ENCODE measurements around the gene STRA6.

Gene STRA6

GRCh38 chr15:74176262-74177214 is 26.0 kb downstream of the STRA6 start:
- TF ChIP-seq, protein P1, sequence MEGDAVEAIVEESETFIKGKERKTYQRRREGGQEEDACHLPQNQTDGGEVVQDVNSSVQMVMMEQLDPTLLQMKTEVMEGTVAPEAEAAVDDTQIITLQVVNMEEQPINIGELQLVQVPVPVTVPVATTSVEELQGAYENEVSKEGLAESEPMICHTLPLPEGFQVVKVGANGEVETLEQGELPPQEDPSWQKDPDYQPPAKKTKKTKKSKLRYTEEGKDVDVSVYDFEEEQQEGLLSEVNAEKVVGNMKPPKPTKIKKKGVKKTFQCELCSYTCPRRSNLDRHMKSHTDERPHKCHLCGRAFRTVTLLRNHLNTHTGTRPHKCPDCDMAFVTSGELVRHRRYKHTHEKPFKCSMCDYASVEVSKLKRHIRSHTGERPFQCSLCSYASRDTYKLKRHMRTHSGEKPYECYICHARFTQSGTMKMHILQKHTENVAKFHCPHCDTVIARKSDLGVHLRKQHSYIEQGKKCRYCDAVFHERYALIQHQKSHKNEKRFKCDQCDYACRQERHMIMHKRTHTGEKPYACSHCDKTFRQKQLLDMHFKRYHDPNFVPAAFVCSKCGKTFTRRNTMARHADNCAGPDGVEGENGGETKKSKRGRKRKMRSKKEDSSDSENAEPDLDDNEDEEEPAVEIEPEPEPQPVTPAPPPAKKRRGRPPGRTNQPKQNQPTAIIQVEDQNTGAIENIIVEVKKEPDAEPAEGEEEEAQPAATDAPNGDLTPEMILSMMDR (IDR thresholded peaks at IDR 0.05; ENCODE audit: extremely low read depth, missing control alignments): no peak
- DNase-seq (ENCODE audit: low spot score): no peak

DNA sequence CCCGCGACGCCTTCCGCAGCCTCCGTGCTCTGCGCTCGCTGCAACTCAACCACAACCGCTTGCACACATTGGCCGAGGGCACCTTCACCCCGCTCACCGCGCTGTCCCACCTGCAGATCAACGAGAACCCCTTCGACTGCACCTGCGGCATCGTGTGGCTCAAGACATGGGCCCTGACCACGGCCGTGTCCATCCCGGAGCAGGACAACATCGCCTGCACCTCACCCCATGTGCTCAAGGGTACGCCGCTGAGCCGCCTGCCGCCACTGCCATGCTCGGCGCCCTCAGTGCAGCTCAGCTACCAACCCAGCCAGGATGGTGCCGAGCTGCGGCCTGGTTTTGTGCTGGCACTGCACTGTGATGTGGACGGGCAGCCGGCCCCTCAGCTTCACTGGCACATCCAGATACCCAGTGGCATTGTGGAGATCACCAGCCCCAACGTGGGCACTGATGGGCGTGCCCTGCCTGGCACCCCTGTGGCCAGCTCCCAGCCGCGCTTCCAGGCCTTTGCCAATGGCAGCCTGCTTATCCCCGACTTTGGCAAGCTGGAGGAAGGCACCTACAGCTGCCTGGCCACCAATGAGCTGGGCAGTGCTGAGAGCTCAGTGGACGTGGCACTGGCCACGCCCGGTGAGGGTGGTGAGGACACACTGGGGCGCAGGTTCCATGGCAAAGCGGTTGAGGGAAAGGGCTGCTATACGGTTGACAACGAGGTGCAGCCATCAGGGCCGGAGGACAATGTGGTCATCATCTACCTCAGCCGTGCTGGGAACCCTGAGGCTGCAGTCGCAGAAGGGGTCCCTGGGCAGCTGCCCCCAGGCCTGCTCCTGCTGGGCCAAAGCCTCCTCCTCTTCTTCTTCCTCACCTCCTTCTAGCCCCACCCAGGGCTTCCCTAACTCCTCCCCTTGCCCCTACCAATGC is 27.1 kb downstream of the STRA6 start:
- TF ChIP-seq, protein P1 (IDR thresholded peaks at IDR 0.05; ENCODE audit: extremely low read depth, missing control alignments): no peak
- no peak for DNase-seq (ENCODE audit: low spot score)

DNA sequence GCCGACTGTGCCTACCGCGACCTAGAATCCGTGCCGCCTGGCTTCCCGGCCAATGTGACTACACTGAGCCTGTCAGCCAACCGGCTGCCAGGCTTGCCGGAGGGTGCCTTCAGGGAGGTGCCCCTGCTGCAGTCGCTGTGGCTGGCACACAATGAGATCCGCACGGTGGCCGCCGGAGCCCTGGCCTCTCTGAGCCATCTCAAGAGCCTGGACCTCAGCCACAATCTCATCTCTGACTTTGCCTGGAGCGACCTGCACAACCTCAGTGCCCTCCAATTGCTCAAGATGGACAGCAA is 27.7 kb downstream of the STRA6 start:
- TF ChIP-seq, protein P1 (IDR thresholded peaks at IDR 0.05; ENCODE audit: extremely low read depth, missing control alignments): no peak
- DNase-seq (ENCODE audit: low spot score): no peak

GRCh38 chr15:74174219-74174957 is 28.2 kb downstream of the STRA6 start:
- no peak for DNase-seq (ENCODE audit: low spot score)
- TF ChIP-seq, protein P1 (IDR thresholded peaks at IDR 0.05; ENCODE audit: extremely low read depth, missing control alignments): no peak

DNA sequence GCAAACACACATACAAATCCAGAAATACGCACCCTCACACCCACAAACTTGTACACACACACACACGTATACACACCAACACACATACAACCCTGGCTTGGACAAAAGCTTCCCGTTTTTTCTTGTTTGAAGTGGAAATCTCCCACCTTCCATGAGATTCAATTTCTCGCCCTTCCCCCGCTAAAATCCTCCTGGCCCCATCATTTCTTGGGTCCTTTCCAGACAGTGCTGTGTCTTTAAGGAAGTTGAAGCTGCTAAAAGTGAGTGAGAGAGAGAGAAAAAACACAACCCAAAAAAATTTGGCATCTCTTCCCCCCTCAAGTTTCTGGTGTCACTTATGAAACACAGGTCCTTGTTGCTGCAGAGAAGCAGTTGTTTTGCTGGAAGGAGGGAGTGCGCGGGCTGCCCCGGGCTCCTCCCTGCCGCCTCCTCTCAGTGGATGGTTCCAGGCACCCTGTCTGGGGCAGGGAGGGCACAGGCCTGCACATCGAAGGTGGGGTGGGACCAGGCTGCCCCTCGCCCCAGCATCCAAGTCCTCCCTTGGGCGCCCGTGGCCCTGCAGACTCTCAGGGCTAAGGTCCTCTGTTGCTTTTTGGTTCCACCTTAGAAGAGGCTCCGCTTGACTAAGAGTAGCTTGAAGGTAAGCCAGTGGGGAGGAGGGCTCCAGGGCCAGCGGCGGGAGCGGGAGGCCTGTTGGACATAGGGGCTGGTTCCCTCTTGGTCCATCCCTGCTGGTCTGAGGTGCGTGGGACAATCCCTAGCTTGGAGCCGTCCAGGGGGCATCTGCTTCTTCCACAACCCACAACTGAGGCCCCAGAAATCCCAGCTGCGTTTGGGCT is 29.0 kb downstream of the STRA6 start, which contains the start of gene ISLR:
Gene ISLR, plus strand, starts transcription at position 331 of the 839 bp plus-strand sequence. CDS start 1,149 bp downstream, outside the sequence.
- TF ChIP-seq, protein P1 (IDR thresholded peaks at IDR 0.05; ENCODE audit: extremely low read depth, missing control alignments): no peak
- no peak for DNase-seq (ENCODE audit: low spot score)

- no peak for DNase-seq (ENCODE audit: low spot score)
- TF ChIP-seq, protein P1 (IDR thresholded peaks at IDR 0.05; ENCODE audit: extremely low read depth, missing control alignments): no peak
Measured at GRCh38 chr15:74172701-74173379, 29.7 kb downstream of the STRA6 start.

Data from GM20000 (cell line).